HCT116 (cell line): Measurements from ENCODE around the gene SDK1. TPM values are rescaled to one million over a fixed set of nuclear protein-coding genes. Genes with fewer than 3 reads are reported as not detected.

Source experiments
- ATAC-seq: fragments of 200-7000 bp; cut with Tn5 transposase; 2 replicates; pipeline ENCODE4 v1.9.1; 2020; ENCODE audit warnings: mild to moderate bottlenecking, moderate library complexity
- BruUV-seq: library from RNA; stranded (reverse); fragments of 400-500 nt; replicated peaks from 2 replicates; lab custom pipeline; 2021; lab: Mats Ljungman, UMichigan
- CTCF ChIA-PET: fragments of 300-600 bp; sonication (Branson Sonifier 250); formaldehyde crosslinking; loops from one replicate; lab custom pipeline; 2021; ENCODE audit warnings: antibody characterized with exemption; lab: Charles Lee
- POLR2A ChIA-PET: fragments of 300-600, 350-600 bp; sonication (Branson Sonifier 250); formaldehyde crosslinking; loops from one replicate; lab custom pipeline; 2021; ENCODE audit warnings: antibody characterized with exemption; lab: Charles Lee
- RAD21 ChIA-PET, 2 experiments: fragments of 300-600 bp; sonication (Branson Sonifier 250); formaldehyde crosslinking; loops; one replicate each; lab custom pipeline; 2023; ENCODE audit warnings: low total read pairs in 2 of 2; ENCODE audit not compliant: uncharacterized antibody in 2 of 2, unreplicated experiment in 2 of 2, low non-redundant PET in 1 of 2; lab: Charles Lee
- DNase-seq: peaks from one replicate; pipeline ENCODE4 v3.0.0-alpha.2; 2010; ENCODE audit warnings: low read depth, low spot score
- H2AFZ ChIP-seq: fragments of 200-600 bp; shearing (Covaris generic), sonication (generic); 2 replicates; pipeline ENCODE4 v1.6.1; 2017; ENCODE audit warnings: low read depth, mixed run types, mixed read lengths, antibody characterized with exemption, low read length; ENCODE audit not compliant: poor library complexity, severe bottlenecking
- H3K27ac ChIP-seq: 2 replicates; pipeline ENCODE4 v1.5.1; 2012; ENCODE audit warnings: low read depth, low read length
- H3K27me3 ChIP-seq: fragments of 200-600 bp; sonication (generic); 2 replicates; pipeline ENCODE4 v1.6.1; 2016; ENCODE audit warnings: mixed run types, low read length, mixed read lengths; ENCODE audit not compliant: insufficient read depth
- H3K36me3 ChIP-seq, 2 experiments: fragments of 200-500 bp in 1 of 2; fragments of 200-600 bp in 1 of 2; sonication (Bioruptor generic) in 1 of 2; sonication (generic) in 1 of 2; 2 replicates each; pipeline versions ENCODE4 v1.5.1 to v1.6.1; 2014 to 2016; ENCODE audit warnings: low read length in 2 of 2, inconsistent platforms in 1 of 2, mixed read lengths in 1 of 2, mixed run types in 1 of 2; ENCODE audit not compliant: insufficient read depth in 2 of 2, control insufficient read depth in 1 of 2
- H3K4me1 ChIP-seq, 2 experiments: fragments of 200-600 bp in 1 of 2; sonication (generic) in 1 of 2; 2 replicates each; pipeline versions ENCODE4 v1.5.1 to v1.6.1; 2012 to 2017; ENCODE audit warnings: low read length in 2 of 2, inconsistent platforms in 1 of 2, mild to moderate bottlenecking in 1 of 2, mixed read lengths in 1 of 2, mixed run types in 1 of 2, moderate library complexity in 1 of 2; ENCODE audit not compliant: insufficient read depth in 2 of 2, control insufficient read depth in 1 of 2
- H3K4me2 ChIP-seq: fragments of 200-600 bp; sonication (generic); 2 replicates; pipeline ENCODE4 v1.6.1; 2017; ENCODE audit warnings: mixed run types, low read length, mixed read lengths
- H3K4me3 ChIP-seq, 2 experiments: fragments of 200-600 bp in 1 of 2; sonication (generic) in 1 of 2; replicated peaks in 1 of 2; 2 replicates each; pipeline ENCODE4 v1.5.1; 2011 to 2016; ENCODE audit warnings: low read length in 2 of 2, control low read depth in 1 of 2, low read depth in 1 of 2, mild to moderate bottlenecking in 1 of 2, mixed read lengths in 1 of 2, mixed run types in 1 of 2
- H3K79me2 ChIP-seq: fragments of 200-600 bp; sonication (generic); 2 replicates; pipeline ENCODE4 v1.6.1; 2017; ENCODE audit warnings: mild to moderate bottlenecking, mixed run types, low read length, moderate library complexity, mixed read lengths; ENCODE audit not compliant: insufficient read depth
- H3K9ac ChIP-seq: fragments of 200-600 bp; sonication (generic); 2 replicates; pipeline ENCODE4 v1.6.1; 2016; ENCODE audit warnings: low read length, mixed read lengths
- H3K9me2 ChIP-seq: fragments of 200-600 bp; sonication (generic), shearing (Covaris generic); 2 replicates; pipeline ENCODE4 v1.6.1; 2017; ENCODE audit warnings: mixed run types, mild to moderate bottlenecking, moderate library complexity; ENCODE audit not compliant: insufficient read depth
- H3K9me3 ChIP-seq, 2 experiments: fragments of 200-500 bp in 1 of 2; fragments of 200-600 bp in 1 of 2; sonication (Bioruptor generic) in 1 of 2; sonication (generic) in 1 of 2; 2 replicates each; pipeline ENCODE4 v1.6.1; 2014 to 2017; ENCODE audit warnings: low read length in 2 of 2, mixed read lengths in 2 of 2, inconsistent platforms in 1 of 2, low read depth in 1 of 2, mild to moderate bottlenecking in 1 of 2, mixed run types in 1 of 2, moderate library complexity in 1 of 2; ENCODE audit not compliant: control insufficient read depth in 1 of 2, insufficient read depth in 1 of 2
- H4K20me1 ChIP-seq: fragments of 200-600 bp; sonication (generic), shearing (Covaris generic); 2 replicates; pipeline ENCODE4 v1.6.1; 2017; ENCODE audit warnings: mixed run types, mild to moderate bottlenecking, moderate library complexity; ENCODE audit not compliant: insufficient read depth
- ATF3 ChIP-seq: IDR thresholded peaks from 2 replicates; pipeline ENCODE4 v1.6.1; 2012
- CBX3 ChIP-seq: IDR thresholded peaks from 2 replicates; pipeline ENCODE4 v1.6.1; 2012; ENCODE audit warnings: low read depth
- CTCF ChIP-seq, 3 experiments: fragments of 200-600 bp in 1 of 3; sonication (generic) in 1 of 3; IDR thresholded peaks in 2 of 3; conservative IDR thresholded peaks in 1 of 3; 2 replicates each; pipeline ENCODE4 v1.5.1; 2012 to 2017; ENCODE audit warnings: low read depth in 2 of 3, low read length in 2 of 3, antibody characterized with exemption in 1 of 3, borderline replicate concordance in 1 of 3, control low read depth in 1 of 3, mild to moderate bottlenecking in 1 of 3, mixed read lengths in 1 of 3, mixed run types in 1 of 3, moderate library complexity in 1 of 3; ENCODE audit not compliant: insufficient read depth in 1 of 3
- EGR1 ChIP-seq: IDR thresholded peaks from 2 replicates; pipeline ENCODE4 v1.6.1; 2012; ENCODE audit warnings: low read depth
- ELF1 ChIP-seq: IDR thresholded peaks from 2 replicates; pipeline ENCODE4 v1.6.1; 2012; ENCODE audit warnings: low read depth, borderline replicate concordance
- EZH2 ChIP-seq: fragments of 200-600 bp; sonication (generic); IDR thresholded peaks from 2 replicates; pipeline ENCODE4 v1.6.1; 2017; ENCODE audit warnings: antibody characterized with exemption, mixed run types
- EZH2phosphoT487 ChIP-seq: fragments of 200-600 bp; IDR thresholded peaks from 2 replicates; pipeline ENCODE4 v1.6.1; 2018; ENCODE audit warnings: antibody characterized with exemption, borderline replicate concordance
- JUND ChIP-seq: IDR thresholded peaks from 2 replicates; pipeline ENCODE4 v1.6.1; 2012
- MAX ChIP-seq: IDR thresholded peaks from 2 replicates; pipeline ENCODE4 v1.6.1; 2012
- POLR2A ChIP-seq: IDR thresholded peaks from 2 replicates; pipeline ENCODE4 v1.7.0; 2011; ENCODE audit warnings: borderline replicate concordance; ENCODE audit not compliant: insufficient read depth, insufficient read length; ENCODE audit errors: extremely low read depth
- POLR2AphosphoS5 ChIP-seq: IDR thresholded peaks from 2 replicates; pipeline ENCODE4 v1.6.1; 2011; ENCODE audit warnings: mild to moderate bottlenecking, low read depth, low read length, moderate library complexity
- RAD21 ChIP-seq: IDR thresholded peaks from 2 replicates; pipeline ENCODE4 v1.6.1; 2012; ENCODE audit warnings: low read depth, mild to moderate bottlenecking
- REST ChIP-seq: IDR thresholded peaks from 2 replicates; pipeline ENCODE4 v1.6.1; 2012; ENCODE audit warnings: low read depth
- SIN3A ChIP-seq: IDR thresholded peaks from 2 replicates; pipeline ENCODE4 v1.6.1; 2012; ENCODE audit warnings: low read depth
- SP1 ChIP-seq: IDR thresholded peaks from 2 replicates; pipeline ENCODE4 v1.6.1; 2012; ENCODE audit warnings: low read depth
- SRF ChIP-seq: IDR thresholded peaks from 2 replicates; pipeline ENCODE4 v1.6.1; 2012; ENCODE audit warnings: low read depth
- TCF7L2 ChIP-seq: IDR thresholded peaks from 2 replicates; pipeline ENCODE4 v1.7.0; 2011; ENCODE audit warnings: borderline replicate concordance, inconsistent platforms; ENCODE audit not compliant: insufficient read depth, insufficient read length; ENCODE audit errors: extremely low read depth
- ZBTB33 ChIP-seq: IDR thresholded peaks from 2 replicates; pipeline ENCODE4 v1.6.1; 2011; ENCODE audit warnings: mild to moderate bottlenecking, low read length, moderate library complexity; ENCODE audit not compliant: insufficient replicate concordance; ENCODE audit errors: extremely low read depth
- ZFX ChIP-seq: fragments of 450-650 bp; IDR thresholded peaks from 2 replicates; pipeline ENCODE4 v1.6.1; 2017
- ZNF274 ChIP-seq: fragments of 200-500 bp; sonication (Bioruptor generic); IDR thresholded peaks from 2 replicates; pipeline ENCODE4 v1.6.1; 2014; ENCODE audit warnings: mild to moderate bottlenecking, low read depth, low read length, inconsistent platforms
- intact Hi-C: fragments of 100-400 bp; cut with micrococcal nuclease; formaldehyde crosslinking; loops from 2 replicates; pipeline ENCODE4 v1.10.0; 2022
- total RNA-seq: library from RNA; stranded (reverse); gene quantifications from one replicate; pipeline ENCODE4 v1.2.1, GENCODE V29; 2021; ENCODE audit not compliant: unreplicated experiment

The SDK1 gene
- total RNA-seq, 1 experiment from 2014 or later = 0.05 TPM

- Histone ChIP-seq H3K27me3 (peaks cover 6% of the 10 kb centered on the region; the same call in 1 of the 2 replicates), H3K36me3 (no peaks in the 10 kb centered on the region), H3K9me2 (no peaks in the 10 kb centered on the region), H3K9ac (no peak overlapping the region), H3K4me3 (no peak overlapping the region), H3K4me2 (no peak overlapping the region), H2AFZ (no peak overlapping the region), H3K27ac (no peak overlapping the region), H4K20me1 (no peaks in the 10 kb centered on the region; the same call in 1 of the 2 replicates), H3K9me3 (no peaks in the 10 kb centered on the region), H3K79me2 (no peaks in the 10 kb centered on the region), H3K4me1 (no peaks in the 10 kb centered on the region)
- ATAC-seq (no peak), DNase-seq (no peak)
- ChIA-PET POLR2A (no interaction called here), RAD21 (no interaction called here), CTCF (no interaction called here)
- intact Hi-C loops = no loop called here
- no peak for TF ChIP-seq SIN3A
- TF ChIP-seq EZH2phosphoT487 = no peak
- no peak for TF ChIP-seq MAX
- TF ChIP-seq POLR2AphosphoS5 = no peak
- no peak for TF ChIP-seq RAD21
- no peak for TF ChIP-seq JUND
- no peak for TF ChIP-seq SRF
- TF ChIP-seq ATF3 = no peak
- no peak for TF ChIP-seq ZFX
- TF ChIP-seq SP1 = no peak
- no peak for TF ChIP-seq CBX3
- TF ChIP-seq ELF1 = no peak
- no peak for TF ChIP-seq ZNF274
- no peak for TF ChIP-seq TCF7L2
- no peak for TF ChIP-seq EZH2
- no peak for TF ChIP-seq REST
- no peak for TF ChIP-seq CTCF (IDR thresholded peaks at IDR 0.05 in 2 of 3, conservative IDR thresholded peaks at IDR 0.05 in 1 of 3; ENCODE audit: borderline replicate concordance in 1 of 3, insufficient read depth in 1 of 3, low read depth in 2 of 3, low read length in 2 of 3)
- no peak for TF ChIP-seq ZBTB33
- no peak for TF ChIP-seq EGR1
- no peak for TF ChIP-seq POLR2A
- BruUV-seq = no TSS peak
Measured at GRCh38 chr7:3533040-3533439, 232.0 kb downstream of the SDK1 start.
